ENCODE measurements around the gene MEPE.

MEPE gene

GRCh38 chr4:87851332-87851731 lies 18.6 kb downstream of the MEPE start:
- DNase-seq (ENCODE audit: low spot score): no peak
- TF ChIP-seq, protein P1, sequence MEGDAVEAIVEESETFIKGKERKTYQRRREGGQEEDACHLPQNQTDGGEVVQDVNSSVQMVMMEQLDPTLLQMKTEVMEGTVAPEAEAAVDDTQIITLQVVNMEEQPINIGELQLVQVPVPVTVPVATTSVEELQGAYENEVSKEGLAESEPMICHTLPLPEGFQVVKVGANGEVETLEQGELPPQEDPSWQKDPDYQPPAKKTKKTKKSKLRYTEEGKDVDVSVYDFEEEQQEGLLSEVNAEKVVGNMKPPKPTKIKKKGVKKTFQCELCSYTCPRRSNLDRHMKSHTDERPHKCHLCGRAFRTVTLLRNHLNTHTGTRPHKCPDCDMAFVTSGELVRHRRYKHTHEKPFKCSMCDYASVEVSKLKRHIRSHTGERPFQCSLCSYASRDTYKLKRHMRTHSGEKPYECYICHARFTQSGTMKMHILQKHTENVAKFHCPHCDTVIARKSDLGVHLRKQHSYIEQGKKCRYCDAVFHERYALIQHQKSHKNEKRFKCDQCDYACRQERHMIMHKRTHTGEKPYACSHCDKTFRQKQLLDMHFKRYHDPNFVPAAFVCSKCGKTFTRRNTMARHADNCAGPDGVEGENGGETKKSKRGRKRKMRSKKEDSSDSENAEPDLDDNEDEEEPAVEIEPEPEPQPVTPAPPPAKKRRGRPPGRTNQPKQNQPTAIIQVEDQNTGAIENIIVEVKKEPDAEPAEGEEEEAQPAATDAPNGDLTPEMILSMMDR (IDR thresholded peaks at IDR 0.05; ENCODE audit: extremely low read depth, missing control alignments): no peak

DNA sequence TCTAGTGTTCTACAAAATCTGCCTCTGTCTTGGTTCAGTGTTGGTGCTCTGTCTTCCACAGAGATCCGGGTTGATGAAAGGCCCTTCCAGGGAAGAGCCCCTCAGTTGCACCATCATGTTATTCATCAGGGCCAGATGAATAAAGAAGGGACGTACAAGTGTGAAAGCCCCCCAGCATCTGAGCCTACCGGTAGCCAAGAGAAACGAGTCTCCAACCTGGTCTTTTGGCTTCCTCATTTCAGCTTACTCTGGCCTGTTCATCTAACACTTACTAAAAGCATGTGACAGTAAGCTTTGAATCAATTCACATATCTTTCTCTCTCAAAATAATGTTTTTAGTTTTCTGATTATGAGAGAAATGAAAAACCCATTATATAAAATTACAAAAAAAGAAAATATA lies 19.2 kb downstream of the MEPE start:
- TF ChIP-seq, protein P1 (IDR thresholded peaks at IDR 0.05; ENCODE audit: extremely low read depth, missing control alignments): no peak
- DNase-seq (ENCODE audit: low spot score): no peak

- DNase-seq (ENCODE audit: low spot score): peak; percentile 32
These were observed 20.3 kb downstream of the MEPE start for GRCh38 chr4:87853108-87853507.

DNA sequence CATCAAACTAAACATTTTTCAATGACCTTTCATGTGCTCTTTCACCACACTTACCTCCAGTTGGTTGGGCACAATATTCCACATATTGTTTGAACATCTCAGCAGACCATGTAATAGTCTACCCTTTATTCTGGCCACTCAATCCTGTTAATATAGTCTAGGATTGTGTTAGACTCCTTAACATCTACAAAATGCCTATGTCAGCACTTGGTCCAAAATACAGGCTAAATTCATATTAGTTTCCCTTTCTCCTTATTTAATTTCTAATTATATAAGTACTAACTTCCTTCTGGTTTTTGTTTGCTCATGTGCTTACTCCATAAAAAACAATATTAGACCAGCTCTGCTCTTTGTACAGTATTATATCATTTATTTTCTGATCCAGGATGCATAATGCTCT lies 21.1 kb downstream of the MEPE start:
- no peak for DNase-seq (ENCODE audit: low spot score)
- TF ChIP-seq, protein P1 (IDR thresholded peaks at IDR 0.05; ENCODE audit: extremely low read depth, missing control alignments): no peak

More at GRCh38 chr4:87853108-87853507, 20.3 kb downstream of the MEPE start:
- TF ChIP-seq, protein P1 (IDR thresholded peaks at IDR 0.05; ENCODE audit: extremely low read depth, missing control alignments): no peak

DNA sequence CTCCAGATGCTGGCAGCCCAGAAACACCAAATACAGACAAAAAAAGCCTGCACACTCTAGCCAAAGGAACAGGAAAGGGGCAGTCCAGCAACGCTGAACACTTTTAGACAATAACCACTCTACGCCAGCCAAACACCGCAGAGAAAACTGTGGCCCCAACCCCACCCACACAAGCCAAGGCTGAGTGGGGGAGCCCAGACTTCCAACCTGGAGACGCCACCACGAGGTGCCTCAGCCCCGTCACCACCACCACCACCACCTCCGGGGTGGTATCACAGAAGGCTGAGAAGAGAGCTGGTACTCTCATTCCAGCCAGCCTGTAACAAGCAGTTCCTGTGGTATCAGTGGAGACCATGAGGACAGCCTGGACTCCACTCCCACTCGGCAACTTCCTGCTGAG lies 22.8 kb downstream of the MEPE start:
- no peak for DNase-seq (ENCODE audit: low spot score)
- TF ChIP-seq, protein P1 (IDR thresholded peaks at IDR 0.05; ENCODE audit: extremely low read depth, missing control alignments): no peak

GRCh38 chr4:87856816-87857215 lies 24.0 kb downstream of the MEPE start:
- DNase-seq (ENCODE audit: low spot score): no peak
- TF ChIP-seq, protein P1 (IDR thresholded peaks at IDR 0.05; ENCODE audit: extremely low read depth, missing control alignments): no peak

GRCh38 chr4:87857789-87858188 lies 25.0 kb downstream of the MEPE start:
- no peak for DNase-seq (ENCODE audit: low spot score)
- TF ChIP-seq, protein P1 (IDR thresholded peaks at IDR 0.05; ENCODE audit: extremely low read depth, missing control alignments): no peak
